Cardiac fibroblast (primary cell): ENCODE data around the gene SPNS2.

Experiments used
- DNase-seq, 2 donors: peaks; one replicate each; pipeline versions ENCODE4 v3.0.0 to v3.0.0-alpha.2; 2010; ENCODE audit warnings: low read depth in 2 of 2
- H3K4me3 ChIP-seq, 2 donors: replicated peaks in 1 of 2; 1 replicate in 1 of 2; 2 replicates in 1 of 2; pipeline ENCODE4 v1.5.1; 2011; ENCODE audit warnings: low read depth in 2 of 2, low read length in 2 of 2, mild to moderate bottlenecking in 2 of 2, moderate library complexity in 1 of 2
- TF ChIP-seq, protein P1 (sequence below): IDR thresholded peaks from one replicate; pipeline ENCODE4 v1.5.1; 2011; ENCODE audit warnings: low read depth, mild to moderate bottlenecking, low read length, inconsistent platforms

SPNS2 gene

DNA sequence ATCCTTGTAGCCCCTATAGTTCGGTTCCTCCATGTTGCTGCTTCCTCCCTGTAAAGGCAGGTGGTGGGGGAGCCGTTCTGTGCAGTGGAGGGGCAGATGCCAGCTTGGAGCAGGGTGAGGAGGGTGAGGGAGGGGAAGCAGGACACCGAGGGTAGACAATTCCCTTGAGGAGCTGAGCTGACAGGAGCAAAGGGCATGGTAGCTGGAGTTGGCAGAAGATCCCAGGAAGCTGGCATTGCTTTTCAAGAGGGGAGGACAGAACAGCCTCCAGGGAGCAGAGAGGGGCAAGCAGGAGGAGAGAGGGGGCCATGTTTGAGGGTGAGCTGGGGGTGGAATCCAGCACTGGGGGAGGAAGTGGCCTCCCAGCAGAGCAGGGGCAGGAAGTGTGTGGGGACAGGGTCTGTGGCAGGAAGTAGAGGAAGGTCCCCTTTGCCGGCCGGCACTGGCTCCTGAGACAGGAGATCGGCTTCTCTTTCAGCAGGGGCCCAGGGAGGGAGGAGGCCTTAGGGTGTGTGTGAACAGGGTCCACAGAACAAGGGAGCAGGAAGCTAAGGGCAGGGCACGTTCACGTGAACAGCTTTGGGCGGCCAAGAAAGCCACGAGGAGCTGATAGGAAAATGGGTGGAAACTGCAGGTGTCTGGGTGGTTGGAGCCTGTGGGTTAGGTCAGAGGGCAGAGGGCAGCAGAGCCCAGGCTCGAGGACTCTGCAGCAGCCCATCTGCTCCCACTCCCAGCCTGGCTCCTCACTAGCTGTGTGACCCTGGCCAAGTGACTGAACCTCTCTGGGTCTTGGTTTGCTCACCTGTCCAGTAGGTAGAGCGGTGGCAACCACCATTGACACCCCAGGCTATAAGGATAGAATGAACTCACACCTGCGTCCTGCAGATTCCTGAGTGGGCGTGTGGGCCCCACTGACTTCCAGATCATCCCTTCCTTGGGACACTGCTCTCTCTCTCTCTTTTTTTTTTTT is 17.5 kb upstream of the SPNS2 start:
- TF ChIP-seq, protein P1, sequence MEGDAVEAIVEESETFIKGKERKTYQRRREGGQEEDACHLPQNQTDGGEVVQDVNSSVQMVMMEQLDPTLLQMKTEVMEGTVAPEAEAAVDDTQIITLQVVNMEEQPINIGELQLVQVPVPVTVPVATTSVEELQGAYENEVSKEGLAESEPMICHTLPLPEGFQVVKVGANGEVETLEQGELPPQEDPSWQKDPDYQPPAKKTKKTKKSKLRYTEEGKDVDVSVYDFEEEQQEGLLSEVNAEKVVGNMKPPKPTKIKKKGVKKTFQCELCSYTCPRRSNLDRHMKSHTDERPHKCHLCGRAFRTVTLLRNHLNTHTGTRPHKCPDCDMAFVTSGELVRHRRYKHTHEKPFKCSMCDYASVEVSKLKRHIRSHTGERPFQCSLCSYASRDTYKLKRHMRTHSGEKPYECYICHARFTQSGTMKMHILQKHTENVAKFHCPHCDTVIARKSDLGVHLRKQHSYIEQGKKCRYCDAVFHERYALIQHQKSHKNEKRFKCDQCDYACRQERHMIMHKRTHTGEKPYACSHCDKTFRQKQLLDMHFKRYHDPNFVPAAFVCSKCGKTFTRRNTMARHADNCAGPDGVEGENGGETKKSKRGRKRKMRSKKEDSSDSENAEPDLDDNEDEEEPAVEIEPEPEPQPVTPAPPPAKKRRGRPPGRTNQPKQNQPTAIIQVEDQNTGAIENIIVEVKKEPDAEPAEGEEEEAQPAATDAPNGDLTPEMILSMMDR: no peak
- no peak overlapping the region for H3K4me3 ChIP-seq
- DNase-seq: no peak

DNA sequence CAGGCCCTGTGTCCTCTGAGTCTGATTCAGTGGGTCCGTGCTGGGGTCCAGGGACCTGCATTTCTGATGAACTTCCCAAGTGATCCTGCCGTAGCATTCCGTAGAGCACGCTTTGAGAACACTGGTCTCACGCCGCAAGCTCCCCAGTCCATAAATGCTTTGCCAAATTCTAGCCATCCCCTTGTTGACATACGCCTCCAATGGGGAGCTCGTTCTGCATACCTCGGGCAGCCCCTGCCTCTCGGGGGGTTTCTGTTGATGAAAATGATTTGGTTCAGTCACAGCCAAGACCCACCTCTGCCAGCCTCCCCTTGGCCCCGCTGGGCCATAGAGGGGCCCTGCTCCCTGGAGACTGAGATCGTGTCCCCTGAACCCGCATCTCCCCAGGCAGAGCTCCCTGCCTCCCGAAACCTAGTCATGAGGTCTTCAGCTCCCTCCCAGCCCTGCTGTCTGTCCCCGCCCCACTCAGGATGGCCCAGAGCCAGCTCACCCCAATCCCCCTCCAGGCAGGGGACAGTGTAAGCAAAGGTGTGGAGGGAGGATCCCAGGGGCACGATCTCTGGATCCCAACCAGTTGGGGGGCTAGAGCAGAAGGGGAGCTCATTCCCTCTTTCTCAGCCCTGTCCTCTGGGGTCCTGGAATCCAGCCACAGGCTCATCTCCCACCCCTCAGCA is 16.2 kb upstream of the SPNS2 start:
- no peak for DNase-seq
- H3K4me3 ChIP-seq: no peak overlapping the region
- TF ChIP-seq, protein P1: no peak

DNA sequence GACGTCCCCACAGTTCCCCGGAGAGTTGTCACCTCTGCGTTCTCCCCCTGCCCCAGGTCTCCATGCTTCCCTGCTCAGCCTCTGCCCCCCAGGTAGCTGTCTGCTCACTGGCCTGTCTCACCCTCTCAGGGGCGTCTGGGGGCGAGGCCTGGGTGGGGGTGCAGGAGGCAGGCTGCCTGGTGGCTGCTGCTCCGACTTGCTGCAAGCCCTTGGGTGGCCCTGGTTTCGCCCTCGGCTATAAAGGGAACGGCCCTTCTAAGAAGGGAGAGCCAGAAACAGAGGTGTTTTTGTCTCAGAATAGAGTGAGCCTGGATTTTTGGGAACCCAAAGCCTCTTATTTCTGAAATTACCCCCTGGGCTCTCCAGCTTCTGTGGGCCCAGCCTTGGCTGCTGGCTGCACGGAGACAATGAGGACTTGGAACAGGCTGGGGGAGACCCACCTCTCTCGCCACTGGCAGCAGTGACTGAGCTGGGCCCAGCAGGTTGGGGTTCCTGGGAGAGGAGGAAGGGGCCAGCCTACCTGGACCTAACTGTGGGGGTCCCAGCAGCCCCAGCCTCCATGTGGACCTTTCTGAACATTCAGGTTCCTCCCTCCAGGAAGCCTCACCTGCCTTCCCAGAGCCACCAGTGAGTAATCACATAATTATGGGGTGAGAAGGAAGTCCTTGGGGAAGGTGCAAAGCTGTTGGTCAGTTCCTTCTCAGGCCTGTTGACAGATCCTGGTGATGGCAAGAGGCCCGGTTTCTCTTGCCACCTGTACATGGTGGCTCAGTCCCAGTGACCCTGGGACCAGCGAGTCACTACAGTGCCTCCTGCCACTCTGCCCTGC is 15.5 kb upstream of the SPNS2 start:
- TF ChIP-seq, protein P1: no peak
- H3K4me3 ChIP-seq: no peak overlapping the region
- DNase-seq: peak in 1 of 2 donors; percentile 25

DNA sequence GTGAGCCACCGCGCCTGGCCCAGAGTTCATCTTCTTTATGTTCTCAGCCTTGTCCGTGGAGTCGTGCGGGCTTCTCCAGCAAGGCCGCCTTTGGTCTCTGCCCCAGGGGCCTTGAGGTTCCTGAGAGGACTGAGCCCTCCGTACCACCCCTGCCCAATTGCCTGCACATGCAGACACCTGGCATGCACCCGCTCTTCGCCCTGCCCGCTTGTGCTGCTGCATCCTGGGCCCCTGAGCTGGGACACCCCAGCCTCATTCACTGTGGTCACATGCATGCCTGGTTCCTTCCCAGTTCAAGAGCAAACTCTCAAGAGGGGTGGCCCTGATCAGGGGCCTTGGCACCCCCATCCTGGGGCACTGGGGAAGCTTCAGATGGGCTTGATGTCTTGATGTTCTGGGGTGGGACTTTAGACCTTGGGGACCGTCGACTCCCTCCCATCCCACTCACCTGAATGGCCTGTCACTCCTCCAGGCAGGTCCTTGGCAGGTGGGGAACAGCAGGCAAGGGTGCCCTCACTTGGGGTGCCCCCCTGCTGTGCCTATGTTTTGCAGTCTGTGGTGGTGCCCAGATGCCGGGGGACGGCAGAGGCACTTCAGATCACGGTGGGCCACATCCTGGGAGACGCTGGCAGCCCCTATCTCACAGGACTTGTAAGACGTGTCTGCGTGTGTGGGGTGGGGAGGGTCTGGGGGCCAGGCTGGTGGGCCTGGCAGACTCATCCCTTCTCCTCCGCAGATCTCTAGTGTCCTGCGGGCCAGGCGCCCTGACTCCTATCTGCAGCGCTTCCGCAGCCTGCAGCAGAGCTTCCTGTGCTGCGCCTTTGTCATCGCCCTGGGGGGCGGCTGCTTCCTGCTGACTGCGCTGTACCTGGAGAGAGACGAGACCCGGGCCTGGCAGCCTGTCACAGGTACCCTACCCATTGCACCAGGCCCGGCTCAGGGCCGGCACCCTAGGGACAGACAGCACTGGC is 12.7 kb upstream of the SPNS2 start:
- TF ChIP-seq, protein P1: no peak
- no peak for DNase-seq
- H3K4me3 ChIP-seq: no peak overlapping the region

DNA sequence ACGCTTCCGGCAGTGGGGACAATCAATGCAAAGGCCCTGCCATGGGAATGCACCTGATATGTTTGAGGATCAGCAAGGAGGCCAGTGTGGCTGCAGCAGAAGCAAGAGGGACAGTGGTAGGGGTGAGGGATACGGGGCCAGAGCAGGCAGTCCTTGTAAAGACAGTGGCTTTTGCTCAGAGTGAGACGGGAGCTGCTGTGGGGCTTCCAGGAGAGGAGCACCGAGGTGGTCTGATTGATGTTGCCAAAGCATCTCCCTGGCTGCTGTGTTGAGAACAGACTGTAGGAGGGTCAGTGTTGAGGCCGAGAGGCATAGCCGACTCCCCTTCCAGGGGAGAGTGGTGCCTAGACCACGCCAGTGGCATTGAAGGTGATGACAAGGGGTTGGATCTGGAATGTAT is 11.4 kb upstream of the SPNS2 start:
- DNase-seq: no peak
- TF ChIP-seq, protein P1: no peak
- H3K4me3 ChIP-seq: no peak overlapping the region
